Activated naive CD8-positive, alpha-beta T cell treated with anti-CD3 and anti-CD28 coated beads, Interleukin-2, amount 10 ng/mL, durations not matched to agents 7 days and 5 days (primary cell): Measurements from ENCODE around the gene PIK3R1. TPM values are rescaled to one million over a fixed set of nuclear protein-coding genes. Genes with fewer than 3 reads are reported as not detected.

Experiments used
- ATAC-seq: fragments of 150-1000 bp; cut with Tn5 transposase; one replicate; pipeline ENCODE4 v1.10.0; 2021; ENCODE audit warnings: low read depth, moderate library complexity
- POLR2A ChIA-PET: fragments of 350-600 bp; sonication (Branson Sonifier 250); formaldehyde crosslinking; loops from one replicate; lab custom pipeline; 2021; ENCODE audit warnings: antibody characterized with exemption; lab: Charles Lee
- DNase-seq: peaks from one replicate; pipeline ENCODE4 v3.0.0; 2021
- H3K27ac Mint-ChIP-seq: one replicate; pipeline ENCODE4 v1.8.0; 2022; ENCODE audit warnings: mild to moderate bottlenecking, mixed read lengths
- H3K27me3 Mint-ChIP-seq: one replicate; pipeline ENCODE4 v1.8.0; 2022; ENCODE audit warnings: mild to moderate bottlenecking, moderate library complexity, mixed read lengths
- H3K36me3 Mint-ChIP-seq: one replicate; pipeline ENCODE4 v1.8.0; 2021; ENCODE audit warnings: mild to moderate bottlenecking, mixed read lengths
- H3K4me1 Mint-ChIP-seq: one replicate; pipeline ENCODE4 v1.8.0; 2021; ENCODE audit warnings: mixed read lengths
- H3K4me3 Mint-ChIP-seq: one replicate; pipeline ENCODE4 v1.8.0; 2022; ENCODE audit warnings: mild to moderate bottlenecking, moderate library complexity, mixed read lengths
- H3K9me3 Mint-ChIP-seq: one replicate; pipeline ENCODE4 v1.8.0; 2021; ENCODE audit warnings: mixed read lengths
- total RNA-seq, 2 experiments: library from RNA; stranded (reverse); gene quantifications; one replicate each; pipeline ENCODE4 v1.2.3, GENCODE V29; 2021

Gene PIK3R1
- total RNA-seq, 2 experiments from 2014 or later, result 86.5 to 86.8 TPM

DNA sequence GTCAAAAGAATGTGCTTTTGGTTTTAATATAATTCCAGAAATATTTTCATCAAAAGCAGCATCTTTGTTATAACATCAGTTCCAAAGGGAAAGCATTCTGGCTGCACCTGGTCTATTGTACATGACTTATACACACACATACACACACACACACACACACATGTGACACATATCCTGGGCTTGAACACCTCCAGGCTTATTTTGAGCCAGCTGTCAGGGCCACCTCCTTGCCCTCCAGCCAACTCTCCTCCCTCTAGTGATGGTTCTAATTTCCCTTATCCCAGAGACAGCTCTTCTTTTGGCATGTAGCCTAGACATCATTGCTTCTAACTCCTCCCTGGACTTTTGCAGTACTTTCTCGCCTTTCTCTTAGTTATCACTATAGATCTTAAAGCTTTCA is 115.0 kb downstream of the PIK3R1 start:
- Mint-ChIP-seq H3K4me1 (peaks cover 19% of the 10 kb centered on the region), H3K9me3 (no peaks in the 10 kb centered on the region), H3K27ac (no peak overlapping the region), H3K4me3 (no peak overlapping the region), H3K36me3 (no peaks in the 10 kb centered on the region), H3K27me3 (peaks cover 6% of the 10 kb centered on the region)
- DNase-seq (no peak), ATAC-seq (no peak)
- POLR2A ChIA-PET, result no interaction called here

DNA sequence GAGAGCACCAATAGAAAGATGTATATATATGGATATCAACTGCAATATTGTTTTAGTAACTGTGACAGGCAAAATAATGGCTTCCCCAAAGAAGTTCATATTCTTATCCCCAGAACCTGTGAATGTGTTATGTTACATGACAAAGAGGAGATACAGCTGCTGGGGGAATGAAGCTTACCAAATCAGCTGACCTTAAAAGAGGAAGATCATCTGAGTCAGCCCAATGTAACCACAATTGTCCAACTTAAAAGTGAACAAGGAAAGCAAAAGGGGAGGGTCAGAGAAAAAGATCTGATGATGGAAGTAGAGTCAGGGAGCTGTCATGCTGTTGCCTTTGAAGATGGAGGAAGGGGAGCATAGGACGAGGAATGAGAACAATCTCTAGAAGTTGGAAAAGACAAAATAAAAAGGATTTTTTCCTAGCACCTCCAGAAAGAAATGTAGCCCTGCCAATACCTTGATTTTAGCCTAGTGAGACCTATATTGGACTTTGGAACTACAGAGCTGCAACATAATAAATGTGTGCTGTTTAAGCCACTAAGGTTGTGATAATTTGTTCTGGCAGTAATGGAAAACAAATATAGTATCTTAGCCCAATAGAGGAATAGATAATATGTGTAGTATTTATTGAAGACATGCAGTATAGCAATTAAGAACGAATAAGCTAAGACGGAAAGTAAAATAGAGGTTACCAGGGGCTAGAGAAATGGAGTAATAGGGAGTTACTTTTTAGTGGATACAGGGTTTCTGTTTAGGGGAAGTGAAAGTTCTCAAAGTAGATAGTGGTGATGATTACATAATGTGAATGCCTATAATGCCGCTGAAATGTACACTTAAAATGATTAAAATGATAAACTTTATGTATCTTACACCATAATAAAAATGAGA is 115.9 kb downstream of the PIK3R1 start:
- ATAC-seq, result no peak
- H3K4me1 Mint-ChIP-seq, result peaks cover 18% of the 10 kb centered on the region
- no peaks in the 10 kb centered on the region for H3K9me3 Mint-ChIP-seq
- POLR2A ChIA-PET, result no interaction called here
- no peaks in the 10 kb centered on the region for H3K36me3 Mint-ChIP-seq
- no peak for DNase-seq
- H3K27me3 Mint-ChIP-seq, result peaks cover 4% of the 10 kb centered on the region
- H3K27ac Mint-ChIP-seq, result no peak overlapping the region
- no peak overlapping the region for H3K4me3 Mint-ChIP-seq

- no peak overlapping the region for H3K4me3 Mint-ChIP-seq
- DNase-seq (no peak), ATAC-seq (no peak)
- no peaks in the 10 kb centered on the region for H3K36me3 Mint-ChIP-seq
- no peak overlapping the region for H3K27ac Mint-ChIP-seq
- POLR2A ChIA-PET, result no interaction called here
- peaks cover 17% of the 10 kb centered on the region for H3K4me1 Mint-ChIP-seq
- peaks cover 3% of the 10 kb centered on the region for H3K27me3 Mint-ChIP-seq
- no peaks in the 10 kb centered on the region for H3K9me3 Mint-ChIP-seq
Measured at GRCh38 chr5:68332080-68332451, 116.5 kb downstream of the PIK3R1 start.

GRCh38 chr5:68332556-68332955 is 117.0 kb downstream of the PIK3R1 start:
- H3K36me3 Mint-ChIP-seq, result no peaks in the 10 kb centered on the region
- ATAC-seq (no peak), DNase-seq (no peak)
- no peak overlapping the region for H3K27ac Mint-ChIP-seq
- H3K4me1 Mint-ChIP-seq, result peaks cover 17% of the 10 kb centered on the region
- H3K4me3 Mint-ChIP-seq, result no peak overlapping the region
- POLR2A ChIA-PET, result interaction anchor here (0.5 kb wide), 2 partner anchors 167 to 173 kb away, joined by 3 to 5 read pairs; no protein-coding TSS in a partner anchor
- peaks cover 3% of the 10 kb centered on the region for H3K27me3 Mint-ChIP-seq
- H3K9me3 Mint-ChIP-seq, result no peaks in the 10 kb centered on the region

GRCh38 chr5:68333649-68334552 is 118.3 kb downstream of the PIK3R1 start:
- Mint-ChIP-seq H3K27ac (no peak overlapping the region), H3K9me3 (no peaks in the 10 kb centered on the region), H3K4me1 (peaks cover 17% of the 10 kb centered on the region), H3K4me3 (no peak overlapping the region), H3K36me3 (no peaks in the 10 kb centered on the region), H3K27me3 (peaks cover under 1% of the 10 kb centered on the region)
- DNase-seq, result no peak
- POLR2A ChIA-PET, result no interaction called here
- ATAC-seq, result no peak

- Mint-ChIP-seq H3K27me3 (peaks cover 3% of the 10 kb centered on the region), H3K9me3 (no peaks in the 10 kb centered on the region), H3K36me3 (no peaks in the 10 kb centered on the region), H3K4me1 (peaks cover 17% of the 10 kb centered on the region), H3K27ac (no peak overlapping the region), H3K4me3 (no peak overlapping the region)
- DNase-seq (no peak), ATAC-seq (no peak)
- POLR2A ChIA-PET, result no interaction called here
Measured at GRCh38 chr5:68334553-68334886, 119.0 kb downstream of the PIK3R1 start.

GRCh38 chr5:68335075-68335474 is 119.5 kb downstream of the PIK3R1 start:
- H3K36me3 Mint-ChIP-seq, result no peaks in the 10 kb centered on the region
- peaks cover 17% of the 10 kb centered on the region for H3K4me1 Mint-ChIP-seq

GRCh38 chr5:68336200-68336599 is 120.6 kb downstream of the PIK3R1 start:
- ATAC-seq, result no peak
- Mint-ChIP-seq H3K36me3 (no peaks in the 10 kb centered on the region), H3K27me3 (peaks cover 5% of the 10 kb centered on the region), H3K9me3 (no peaks in the 10 kb centered on the region), H3K27ac (no peak overlapping the region), H3K4me3 (no peak overlapping the region), H3K4me1 (peaks cover 17% of the 10 kb centered on the region)
- DNase-seq, result no peak
- POLR2A ChIA-PET, result no interaction called here

More at GRCh38 chr5:68335075-68335474, 119.5 kb downstream of the PIK3R1 start:
- DNase-seq (no peak), ATAC-seq (no peak)
- H3K27ac Mint-ChIP-seq, result no peak overlapping the region
- no peak overlapping the region for H3K4me3 Mint-ChIP-seq
- POLR2A ChIA-PET, result no interaction called here
- H3K9me3 Mint-ChIP-seq, result no peaks in the 10 kb centered on the region
- H3K27me3 Mint-ChIP-seq, result peaks cover 3% of the 10 kb centered on the region

GRCh38 chr5:68337235-68337634 is 121.7 kb downstream of the PIK3R1 start:
- no peak for DNase-seq
- POLR2A ChIA-PET, result no interaction called here

GRCh38 chr5:68339921-68340321 is 124.4 kb downstream of the PIK3R1 start:
- no peaks in the 10 kb centered on the region for H3K9me3 Mint-ChIP-seq
- H3K27me3 Mint-ChIP-seq, result peaks cover 7% of the 10 kb centered on the region
- peaks cover 16% of the 10 kb centered on the region for H3K4me1 Mint-ChIP-seq
- DNase-seq, result no peak
- no peaks in the 10 kb centered on the region for H3K36me3 Mint-ChIP-seq
- H3K4me3 Mint-ChIP-seq, result no peak overlapping the region
- POLR2A ChIA-PET, result no interaction called here
- H3K27ac Mint-ChIP-seq, result no peak overlapping the region
- ATAC-seq, result no peak

More at GRCh38 chr5:68337235-68337634, 121.7 kb downstream of the PIK3R1 start:
- peaks cover 13% of the 10 kb centered on the region for H3K4me1 Mint-ChIP-seq
- H3K27me3 Mint-ChIP-seq, result peaks cover 5% of the 10 kb centered on the region
- H3K36me3 Mint-ChIP-seq, result no peaks in the 10 kb centered on the region
- ATAC-seq, result no peak
- no peak overlapping the region for H3K27ac Mint-ChIP-seq
- H3K9me3 Mint-ChIP-seq, result no peaks in the 10 kb centered on the region
- no peak overlapping the region for H3K4me3 Mint-ChIP-seq

DNA sequence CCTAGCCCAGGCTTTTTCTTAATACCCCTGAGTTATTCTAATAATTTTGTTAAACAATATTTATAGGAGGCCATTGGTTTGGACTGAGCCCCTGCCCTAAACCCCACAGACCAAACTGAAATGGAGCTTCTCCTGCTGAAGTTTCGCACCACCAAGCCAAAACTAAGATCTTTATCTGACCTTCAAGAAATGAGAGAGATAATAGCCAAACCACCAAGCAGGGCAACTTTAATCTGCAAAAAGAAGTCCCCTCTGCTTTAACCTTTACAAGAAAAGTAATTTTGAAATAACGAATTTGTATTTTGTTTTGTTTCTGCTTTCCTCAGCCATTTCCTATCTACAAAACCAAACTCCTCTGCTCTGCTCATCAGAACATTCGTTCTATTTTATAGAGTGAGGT is 125.5 kb downstream of the PIK3R1 start:
- H3K4me3 Mint-ChIP-seq, result no peak overlapping the region
- H3K27me3 Mint-ChIP-seq, result peaks cover 7% of the 10 kb centered on the region
- POLR2A ChIA-PET, result no interaction called here
- H3K9me3 Mint-ChIP-seq, result no peaks in the 10 kb centered on the region
- H3K4me1 Mint-ChIP-seq, result peaks cover 18% of the 10 kb centered on the region
- H3K27ac Mint-ChIP-seq, result no peak overlapping the region
- DNase-seq, result no peak
- no peak for ATAC-seq
- no peaks in the 10 kb centered on the region for H3K36me3 Mint-ChIP-seq

GRCh38 chr5:68342693-68343092 is 127.1 kb downstream of the PIK3R1 start:
- H3K4me3 Mint-ChIP-seq, result no peak overlapping the region
- peaks cover 21% of the 10 kb centered on the region for H3K4me1 Mint-ChIP-seq
- DNase-seq, result no peak
- ATAC-seq, result no peak
- peaks cover 1% of the 10 kb centered on the region for H3K36me3 Mint-ChIP-seq
- H3K27ac Mint-ChIP-seq, result no peak overlapping the region
- peaks cover 6% of the 10 kb centered on the region for H3K9me3 Mint-ChIP-seq
- H3K27me3 Mint-ChIP-seq, result peaks cover 7% of the 10 kb centered on the region
- POLR2A ChIA-PET, result no interaction called here

DNA sequence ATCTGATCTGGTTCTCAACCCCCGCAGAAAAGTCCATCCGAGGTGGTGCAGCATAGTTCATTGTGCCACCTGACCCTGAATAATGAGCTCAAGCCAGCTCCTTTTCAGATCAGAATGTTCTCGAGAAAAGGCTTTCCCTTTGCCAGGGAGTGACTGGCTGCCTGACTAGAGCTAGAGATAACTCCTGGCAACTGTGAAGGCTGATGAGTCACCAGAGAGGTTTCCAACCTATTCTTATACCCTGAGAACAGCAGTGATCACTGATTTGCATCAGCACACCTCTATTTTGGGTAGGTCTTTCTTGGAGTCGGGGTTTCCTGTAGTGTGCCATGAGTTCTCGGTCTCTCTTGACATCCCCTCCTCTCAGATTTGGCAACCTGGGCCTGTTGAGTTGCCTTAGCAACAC is 127.9 kb downstream of the PIK3R1 start:
- no peak for DNase-seq
- Mint-ChIP-seq H3K4me3 (no peak overlapping the region), H3K27me3 (peaks cover 7% of the 10 kb centered on the region), H3K36me3 (peaks cover 4% of the 10 kb centered on the region), H3K9me3 (peaks cover 9% of the 10 kb centered on the region), H3K4me1 (peaks cover 21% of the 10 kb centered on the region), H3K27ac (no peak overlapping the region)
- ATAC-seq, result no peak
- POLR2A ChIA-PET, result no interaction called here
